HG03460 (cell line): ENCODE results near the gene IFNA8.
A peak's percentile ranks its signal among the peaks of the same experiment; 100 is the strongest.
"Not testable (repeated sequence)": the region's sequence is repeated elsewhere in the genome, so short reads cannot be mapped to it uniquely, and the experiment has no call there.

Experiments
- ATAC-seq: cut with Tn5 transposase; IDR thresholded peaks from one replicate; pipeline ENCODE4 v1.9.1; 2021; ENCODE audit not compliant: unreplicated experiment

The IFNA8 gene

DNA sequence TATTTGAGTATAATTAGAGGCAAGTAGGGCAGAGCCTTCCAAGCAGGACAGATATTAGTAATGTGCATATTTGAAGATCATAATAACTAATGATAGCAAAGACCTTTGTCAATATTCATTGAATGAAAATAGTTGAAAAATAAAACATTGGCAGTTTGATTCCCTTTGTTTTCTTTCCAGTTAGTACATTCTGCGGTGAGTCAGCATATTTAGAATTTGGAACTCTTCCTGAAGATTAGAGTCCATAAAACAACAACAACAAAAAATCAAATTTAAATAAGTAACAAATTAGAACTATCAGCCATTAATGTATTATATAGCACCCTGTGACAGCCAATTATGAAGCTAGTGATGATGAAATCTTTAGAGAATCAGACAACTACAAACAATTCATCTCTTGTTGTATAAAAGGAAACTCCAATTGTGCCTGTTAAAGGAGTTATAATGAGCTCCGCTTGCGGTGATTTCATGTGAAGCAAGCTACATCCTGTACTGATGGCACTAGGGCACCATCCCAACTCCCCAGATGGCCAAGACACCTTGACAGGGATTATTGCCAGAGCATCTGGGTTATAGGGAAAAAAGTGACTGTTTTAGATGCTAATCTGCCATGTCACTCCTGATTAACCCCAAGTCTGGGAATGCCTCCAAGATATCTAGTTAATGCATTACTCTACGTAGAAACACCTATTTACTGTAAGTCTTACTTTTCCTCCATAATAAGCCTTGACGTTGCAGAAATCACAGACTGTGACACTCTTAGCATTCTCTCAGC, 6.8 kb downstream of the IFNA8 start:
- ATAC-seq: no peak

DNA sequence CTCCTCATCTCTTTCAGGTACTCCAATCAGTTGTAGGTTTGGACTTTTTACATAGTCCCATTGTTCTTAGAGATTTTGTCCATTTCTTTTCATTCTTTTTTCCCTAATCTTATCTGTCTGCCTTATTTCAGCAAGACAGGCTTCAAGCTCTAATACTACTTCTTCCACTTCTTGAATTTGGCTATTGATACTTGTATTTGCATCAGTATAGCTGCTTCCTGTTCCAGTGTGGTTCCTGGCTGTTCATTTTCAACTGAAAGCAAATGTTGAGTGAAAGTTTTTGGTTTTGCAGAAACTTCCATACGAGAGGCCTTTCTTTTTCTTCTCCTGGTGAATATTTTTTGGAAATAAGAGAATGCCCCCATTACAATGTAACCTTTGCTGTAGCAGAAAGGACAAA, 19.3 kb downstream of the IFNA8 start:
- peak; percentile 46 for ATAC-seq

DNA sequence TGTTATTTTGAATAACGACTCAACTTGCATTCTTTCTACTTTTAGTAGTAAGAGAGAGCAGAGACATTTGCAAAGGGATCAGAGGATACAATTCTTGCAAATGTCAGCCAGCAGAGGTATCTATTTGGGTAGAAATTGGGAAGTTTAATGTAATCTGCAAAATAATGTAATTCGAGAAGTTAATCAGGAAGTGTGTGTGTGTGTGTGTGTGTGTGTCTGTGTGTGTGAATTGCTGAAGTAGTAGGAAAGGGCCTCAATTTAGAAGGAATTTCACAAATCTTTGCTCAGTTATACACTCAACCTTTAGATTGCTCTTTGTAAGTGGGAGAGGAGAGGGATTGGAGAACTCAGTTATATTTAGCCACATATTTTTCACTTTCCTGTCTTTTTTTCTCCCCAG, 20.3 kb downstream of the IFNA8 start:
- ATAC-seq: no peak

DNA sequence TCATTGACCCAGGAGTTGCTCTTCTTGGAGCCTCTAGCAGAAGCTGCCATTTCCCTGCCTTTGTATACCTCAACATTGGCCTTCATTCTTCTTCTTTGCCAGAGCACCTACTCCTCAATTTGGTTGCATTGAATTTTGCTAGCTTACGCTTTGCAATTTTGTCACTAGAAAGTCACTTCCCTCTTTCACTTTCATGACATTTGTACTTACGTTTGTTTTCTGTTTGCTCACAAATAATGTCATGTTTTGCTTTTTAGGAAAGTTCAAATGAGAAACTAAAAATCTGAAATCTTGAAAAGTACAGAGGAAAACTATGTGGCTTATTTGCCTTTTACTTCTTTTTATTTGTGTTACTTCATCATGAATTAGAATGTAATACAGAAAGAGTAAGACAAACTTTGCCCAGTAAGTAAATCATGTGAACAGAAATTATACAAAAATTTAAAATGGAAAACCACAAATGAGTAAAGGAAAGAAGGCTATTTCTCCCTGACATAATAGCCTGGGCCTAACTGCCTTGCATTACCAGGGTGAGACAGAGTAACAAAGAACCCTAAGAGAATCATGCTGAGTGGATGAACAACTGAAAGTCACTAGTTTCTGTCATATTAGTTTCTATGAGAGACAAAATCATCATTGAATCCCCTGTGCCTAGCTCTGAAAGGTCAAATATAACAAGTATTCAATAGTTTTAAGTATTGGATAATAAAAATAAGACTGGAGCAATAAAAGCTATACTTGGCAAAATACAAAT, 23.9 kb downstream of the IFNA8 start:
- peak; percentile 63 for ATAC-seq

DNA sequence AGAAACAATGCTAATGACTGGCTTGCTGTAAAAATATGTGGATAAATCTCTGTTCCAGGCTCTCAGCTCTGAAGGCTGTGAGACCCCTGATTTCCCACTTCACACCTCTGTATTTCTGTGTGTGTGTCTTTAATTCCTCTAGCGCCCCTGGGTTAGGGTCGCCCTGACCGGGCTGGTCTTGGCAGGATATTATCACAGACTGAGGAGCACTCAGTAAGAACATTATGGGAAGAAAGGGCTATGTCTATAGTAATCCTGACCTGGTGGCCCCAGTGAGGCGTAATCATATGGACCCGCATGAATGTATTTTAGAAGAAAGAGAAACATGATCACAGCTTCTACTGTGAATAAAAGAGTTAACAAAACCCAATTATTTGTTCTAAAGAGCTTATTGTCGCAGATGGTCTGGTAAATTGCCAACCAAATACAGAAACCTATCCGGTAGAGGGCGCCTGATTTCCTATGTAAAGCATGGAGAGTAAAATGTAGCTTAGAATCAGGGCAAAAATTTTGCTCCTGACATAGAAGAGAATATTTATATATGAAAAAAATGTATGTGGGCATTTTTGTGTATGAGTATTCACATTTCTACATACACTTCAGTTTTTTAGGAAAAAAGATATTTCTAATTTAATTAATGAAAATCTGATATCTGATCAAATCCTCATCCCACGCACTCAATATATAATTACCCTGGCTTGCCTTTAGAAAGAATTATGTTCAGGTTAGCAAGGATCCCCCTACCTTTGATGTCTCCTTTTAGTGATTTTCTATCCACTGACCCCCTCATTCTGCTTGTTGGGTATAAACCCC, 25.5 kb downstream of the IFNA8 start:
- no peak for ATAC-seq

DNA sequence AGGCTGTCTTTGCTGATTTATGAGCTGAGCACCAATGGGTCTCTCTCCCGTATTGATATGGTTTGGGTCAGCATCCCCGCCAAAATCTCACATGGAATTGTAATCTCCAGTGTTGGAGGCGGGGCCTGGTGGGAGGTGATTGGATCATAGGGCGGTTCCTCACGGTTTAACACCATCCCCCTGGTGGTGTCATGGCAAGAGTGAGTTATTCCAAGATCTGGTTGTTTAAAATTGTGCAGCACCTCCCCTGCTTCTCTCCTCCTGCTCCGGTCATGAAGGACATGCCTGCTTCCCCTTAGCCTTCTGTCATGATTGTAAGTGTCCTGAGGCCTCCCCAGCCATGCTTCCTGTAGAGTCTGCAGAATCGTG, 26.1 kb downstream of the IFNA8 start:
- ATAC-seq: not testable (repeated sequence)

DNA sequence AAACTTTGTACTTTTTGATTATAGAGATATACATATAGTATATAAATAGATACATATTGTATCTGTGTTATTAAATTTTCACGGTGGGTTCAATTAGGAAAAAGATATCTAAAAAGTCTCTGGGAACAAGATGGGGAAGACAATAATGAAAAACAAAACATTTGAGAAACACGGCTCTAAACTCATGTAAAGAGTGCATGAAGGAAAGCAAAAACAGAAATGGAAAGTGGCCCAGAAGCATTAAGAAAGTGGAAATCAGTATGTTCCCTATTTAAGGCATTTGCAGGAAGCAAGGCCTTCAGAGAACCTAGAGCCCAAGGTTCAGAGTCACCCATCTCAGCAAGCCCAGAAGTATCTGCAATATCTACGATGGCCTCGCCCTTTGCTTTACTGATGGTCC, 31.2 kb downstream of the IFNA8 start, which contains the start of gene IFNA1:
TSS of gene IFNA1 (plus strand) at position 301 of the 400 bp plus-strand sequence. CDS start at position 370, 69 bp downstream.
- no peak for ATAC-seq

DNA sequence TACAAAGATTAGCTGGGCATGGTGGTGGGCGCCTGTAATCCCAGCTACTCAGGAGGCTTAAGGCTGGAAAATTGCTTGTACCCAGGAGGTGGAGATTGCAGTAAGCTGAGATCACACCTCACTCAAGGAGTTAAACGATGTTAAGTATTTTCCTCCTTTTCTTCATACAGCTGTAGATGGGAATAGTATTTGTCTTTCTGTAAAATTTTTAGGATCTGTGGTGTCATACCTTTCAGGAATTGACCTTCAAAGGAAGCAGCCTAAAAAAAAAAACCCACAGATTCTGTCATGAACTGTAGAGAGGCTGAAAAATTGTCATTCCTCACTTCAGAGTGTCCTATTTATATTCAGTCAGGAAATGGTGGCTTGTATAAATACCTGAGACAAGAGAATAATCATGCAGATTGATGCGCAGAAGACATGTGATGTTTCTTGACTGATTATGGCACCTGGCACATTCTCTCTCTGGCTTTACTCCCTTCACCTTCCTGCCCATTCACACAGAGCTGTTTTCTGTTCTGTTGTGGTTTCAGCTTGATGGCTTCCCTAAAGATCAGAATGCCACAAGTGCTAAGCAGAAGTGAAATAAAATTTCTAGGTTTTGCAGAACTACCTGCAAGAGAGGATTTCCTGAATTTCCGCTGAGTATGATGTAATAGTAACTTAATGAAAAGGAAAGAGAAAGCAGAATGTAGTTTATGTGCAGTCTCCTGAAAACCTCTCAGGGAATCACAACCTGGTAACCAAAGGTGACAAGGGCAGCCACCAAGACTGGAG, 35.1 kb downstream of the IFNA8 start:
- peak; percentile 94 for ATAC-seq

DNA sequence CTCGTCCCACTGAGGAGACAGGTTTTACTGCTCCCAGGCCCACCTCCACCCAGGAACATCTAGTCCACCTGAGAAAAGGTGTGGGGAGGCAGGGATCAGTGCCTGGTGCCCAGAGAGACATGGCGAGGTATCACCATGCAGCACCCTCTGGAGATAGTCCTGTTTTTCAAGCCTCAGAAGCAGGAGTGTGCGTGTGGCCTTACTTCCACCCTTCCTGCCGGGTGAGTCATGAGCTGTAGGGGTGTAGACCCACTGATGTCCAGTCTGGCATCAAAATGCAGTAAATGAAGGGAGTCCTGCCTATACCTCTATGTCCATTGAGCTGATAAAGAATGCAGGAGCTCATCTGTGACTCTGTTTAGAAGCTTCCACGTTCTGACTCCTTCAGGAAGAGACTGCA, 40.4 kb downstream of the IFNA8 start:
- ATAC-seq: not testable (repeated sequence)

DNA sequence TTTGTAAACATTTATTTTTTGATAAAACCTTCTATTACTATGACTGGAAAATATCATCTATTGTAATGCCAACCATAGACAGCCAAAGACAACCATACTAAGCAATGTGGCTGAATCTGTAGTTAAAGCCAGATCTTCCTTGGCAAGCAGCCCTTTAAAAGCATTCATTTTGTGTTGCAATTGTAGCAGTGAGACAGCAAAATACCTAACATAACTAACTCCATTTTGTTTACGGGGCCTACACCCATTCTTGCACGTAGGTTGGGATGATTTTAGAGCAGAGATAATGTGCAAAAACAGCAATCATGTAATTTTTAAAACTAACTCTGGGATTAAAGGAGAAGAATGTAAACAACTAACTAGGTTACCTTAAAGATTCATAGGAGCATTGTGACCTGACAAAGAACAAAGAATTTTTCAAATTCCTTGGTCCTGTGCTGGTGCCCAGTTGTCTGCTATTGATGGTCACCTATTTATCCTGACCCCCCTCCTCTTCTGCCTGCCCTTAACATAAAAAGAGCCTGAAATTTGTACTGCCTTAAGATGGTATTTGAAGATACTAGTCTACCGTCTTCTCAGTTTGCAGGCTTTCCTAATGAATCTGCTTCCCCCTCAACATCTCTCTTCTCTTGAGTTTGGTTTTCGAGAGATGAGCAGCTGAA, 41.9 kb downstream of the IFNA8 start:
- ATAC-seq: no peak

DNA sequence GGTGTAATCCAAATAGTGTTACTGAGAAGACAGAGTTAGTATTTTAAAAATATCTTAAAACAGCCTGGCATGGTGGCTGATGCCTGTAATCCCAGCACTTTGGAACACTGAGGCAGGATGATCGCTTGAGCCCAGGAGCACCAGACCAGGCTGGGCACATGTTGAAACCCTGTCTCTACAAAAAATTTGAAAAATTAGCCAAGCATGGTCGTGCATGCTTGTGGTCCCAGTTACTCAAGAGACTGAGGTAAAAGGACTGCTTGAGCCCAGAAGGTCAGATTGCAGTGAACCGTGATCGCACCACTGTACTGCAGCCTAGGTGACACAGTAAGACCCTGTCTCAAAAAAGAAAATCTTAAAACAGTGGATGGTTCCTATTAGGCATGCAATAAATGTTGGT, 43.8 kb downstream of the IFNA8 start:
- no peak for ATAC-seq

DNA sequence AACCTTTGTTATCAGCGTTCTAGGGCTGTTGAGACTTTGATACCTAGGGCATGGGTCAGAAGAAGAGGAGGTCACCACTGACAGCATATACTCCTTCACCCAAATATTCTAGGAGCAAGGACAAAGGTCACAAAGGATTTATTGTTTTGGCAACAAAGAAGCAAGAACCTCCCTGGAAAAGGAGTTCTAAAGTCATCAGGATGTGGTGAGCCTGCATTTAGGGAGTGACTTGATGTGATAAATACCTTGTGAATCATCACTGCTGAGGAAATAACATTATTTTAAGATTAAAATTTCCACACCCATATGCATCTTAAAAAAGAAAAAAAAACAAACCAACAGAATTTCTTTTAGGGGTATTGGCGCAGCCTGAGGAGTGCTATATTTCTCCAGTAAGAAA, 45.2 kb downstream of the IFNA8 start:
- no peak for ATAC-seq

DNA sequence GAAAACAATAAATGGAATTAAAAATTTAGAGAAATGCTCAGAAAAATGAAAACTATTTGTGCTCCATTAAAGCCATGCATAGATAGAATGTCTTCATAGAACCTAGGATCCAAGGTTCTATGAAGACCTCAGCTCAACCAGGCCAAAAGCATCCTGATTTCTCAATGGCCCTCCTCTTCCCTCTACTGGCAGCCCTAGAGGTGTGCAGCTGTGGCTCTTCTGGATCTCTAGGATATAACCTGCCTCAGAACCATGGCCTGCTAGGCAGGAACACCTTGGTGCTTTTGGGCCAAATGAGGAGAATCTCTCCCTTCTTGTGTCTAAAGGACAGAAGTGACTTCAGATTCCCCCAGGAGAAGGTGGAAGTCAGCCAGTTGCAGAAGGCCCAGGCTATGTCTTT, 46.4 kb downstream of the IFNA8 start:
- ATAC-seq: peak; percentile 96
